Measurements from ENCODE around the gene FLNC.

DNA sequence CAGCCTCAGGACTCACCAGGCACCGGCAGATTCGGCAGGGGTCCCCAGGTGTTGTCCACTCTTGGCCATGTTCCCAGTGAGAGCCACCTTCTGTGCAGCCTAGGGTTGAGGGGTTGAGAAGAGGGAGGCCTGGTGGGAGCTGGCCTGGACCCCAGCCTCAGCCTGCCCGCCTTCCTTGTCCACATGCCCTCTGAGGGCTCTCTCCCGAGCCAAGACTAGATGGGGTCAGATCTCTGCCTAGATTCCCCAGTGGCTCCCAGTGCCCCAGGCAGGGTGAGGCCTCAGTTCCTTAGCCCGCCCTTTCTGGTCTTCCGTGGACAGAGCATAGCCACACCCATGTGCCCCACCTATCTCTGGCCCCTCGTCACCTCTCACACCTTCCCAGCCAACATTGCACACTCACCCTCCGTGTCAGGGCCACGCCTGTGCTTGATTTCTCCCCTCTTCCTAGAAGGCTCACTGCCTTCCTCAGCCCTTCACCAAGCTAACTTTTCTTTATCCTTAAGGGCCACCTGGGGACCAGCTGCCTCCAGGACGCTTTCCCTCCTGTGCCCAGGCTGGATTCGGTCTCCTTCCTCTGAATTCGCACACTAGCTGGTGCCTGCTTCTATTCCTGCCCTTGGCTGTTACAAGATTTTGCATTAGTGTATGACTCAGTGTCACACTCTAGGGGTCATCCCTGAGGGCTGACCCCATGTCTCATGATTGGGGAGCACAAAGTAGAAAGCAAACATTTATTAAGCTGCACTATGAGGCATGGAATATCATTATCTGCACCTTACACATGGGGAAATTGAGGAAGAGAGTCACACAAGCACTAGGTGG lies 72.8 kb downstream of the FLNC start:
- TF ChIP-seq, protein P1, sequence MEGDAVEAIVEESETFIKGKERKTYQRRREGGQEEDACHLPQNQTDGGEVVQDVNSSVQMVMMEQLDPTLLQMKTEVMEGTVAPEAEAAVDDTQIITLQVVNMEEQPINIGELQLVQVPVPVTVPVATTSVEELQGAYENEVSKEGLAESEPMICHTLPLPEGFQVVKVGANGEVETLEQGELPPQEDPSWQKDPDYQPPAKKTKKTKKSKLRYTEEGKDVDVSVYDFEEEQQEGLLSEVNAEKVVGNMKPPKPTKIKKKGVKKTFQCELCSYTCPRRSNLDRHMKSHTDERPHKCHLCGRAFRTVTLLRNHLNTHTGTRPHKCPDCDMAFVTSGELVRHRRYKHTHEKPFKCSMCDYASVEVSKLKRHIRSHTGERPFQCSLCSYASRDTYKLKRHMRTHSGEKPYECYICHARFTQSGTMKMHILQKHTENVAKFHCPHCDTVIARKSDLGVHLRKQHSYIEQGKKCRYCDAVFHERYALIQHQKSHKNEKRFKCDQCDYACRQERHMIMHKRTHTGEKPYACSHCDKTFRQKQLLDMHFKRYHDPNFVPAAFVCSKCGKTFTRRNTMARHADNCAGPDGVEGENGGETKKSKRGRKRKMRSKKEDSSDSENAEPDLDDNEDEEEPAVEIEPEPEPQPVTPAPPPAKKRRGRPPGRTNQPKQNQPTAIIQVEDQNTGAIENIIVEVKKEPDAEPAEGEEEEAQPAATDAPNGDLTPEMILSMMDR (IDR thresholded peaks at IDR 0.05), result no peak
- TF ChIP-seq POLR2A (IDR thresholded peaks at IDR 0.05), result no peak

Data from uterus (tissue), 2 donors.